SK-MEL-5 (cell line): ENCODE measurements around the gene CXXC5. TPM values are rescaled to one million over a fixed set of nuclear protein-coding genes. Genes with fewer than 3 reads are reported as not detected.
"Not testable (repeated sequence)": the region's sequence is repeated elsewhere in the genome, so short reads cannot be mapped to it uniquely, and the experiment has no call there.

Experiments used
- DNase-seq: peaks from one replicate; pipeline ENCODE4 v3.0.0-alpha.2; 2016; ENCODE audit warnings: low read depth, low spot score
- in situ Hi-C: cut with HindIII; loops from 2 replicates; pipeline ENCODE4 v1.10.0; 2016; ENCODE audit warnings: low sequenced_read_pairs, high pct_unique_total_duplicates, low pct_unique_long_range_greater_than_20kb
- total RNA-seq: library from RNA; depleted of rRNA; stranded (reverse); fragments of >200 nt; shearing (Covaris generic); gene quantifications from 2 replicates; pipeline ENCODE4 v1.2.3, GENCODE V29; 2014

CXXC5 gene
- total RNA-seq, 1 experiment from 2014 or later: 16.6 TPM

DNA sequence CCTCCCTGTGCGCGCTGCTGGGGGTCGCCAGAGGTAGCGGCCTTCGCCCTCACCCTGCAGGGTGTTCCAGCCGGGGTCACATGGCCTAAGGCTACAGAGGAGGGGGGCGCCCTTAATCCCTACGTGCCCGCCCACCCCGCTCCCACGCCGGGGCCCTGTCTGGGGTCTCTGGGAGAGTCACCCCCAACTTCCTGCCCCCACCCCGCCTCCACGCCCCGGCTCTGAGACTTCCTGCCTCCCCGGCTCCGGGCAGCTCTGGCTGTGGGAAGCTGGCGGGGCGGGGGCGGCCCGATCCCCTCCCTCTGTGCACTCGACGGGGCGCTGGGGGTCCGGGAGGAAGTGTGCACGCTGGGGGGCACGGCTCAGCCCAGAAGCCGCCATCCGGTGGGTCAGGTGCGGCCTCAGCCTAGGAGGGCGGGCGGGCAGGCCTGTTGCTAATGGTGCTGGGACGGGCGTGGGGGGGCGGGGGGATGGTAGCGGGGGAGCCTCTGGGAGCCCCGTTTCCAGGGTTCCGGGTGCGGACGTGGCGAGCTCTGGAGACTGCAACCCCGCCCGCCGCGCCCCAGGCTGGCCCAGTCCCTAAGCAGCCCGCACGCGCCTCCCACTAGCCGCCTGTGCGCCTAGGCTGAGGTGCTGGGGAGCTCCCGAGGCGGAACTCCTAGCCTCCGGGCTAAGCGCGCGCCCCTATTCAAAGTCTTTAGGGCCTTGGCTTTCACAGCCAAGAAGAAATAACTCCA lies 61.6 kb downstream of the CXXC5 start:
- in situ Hi-C loops: no loop called here
- no peak for DNase-seq

DNA sequence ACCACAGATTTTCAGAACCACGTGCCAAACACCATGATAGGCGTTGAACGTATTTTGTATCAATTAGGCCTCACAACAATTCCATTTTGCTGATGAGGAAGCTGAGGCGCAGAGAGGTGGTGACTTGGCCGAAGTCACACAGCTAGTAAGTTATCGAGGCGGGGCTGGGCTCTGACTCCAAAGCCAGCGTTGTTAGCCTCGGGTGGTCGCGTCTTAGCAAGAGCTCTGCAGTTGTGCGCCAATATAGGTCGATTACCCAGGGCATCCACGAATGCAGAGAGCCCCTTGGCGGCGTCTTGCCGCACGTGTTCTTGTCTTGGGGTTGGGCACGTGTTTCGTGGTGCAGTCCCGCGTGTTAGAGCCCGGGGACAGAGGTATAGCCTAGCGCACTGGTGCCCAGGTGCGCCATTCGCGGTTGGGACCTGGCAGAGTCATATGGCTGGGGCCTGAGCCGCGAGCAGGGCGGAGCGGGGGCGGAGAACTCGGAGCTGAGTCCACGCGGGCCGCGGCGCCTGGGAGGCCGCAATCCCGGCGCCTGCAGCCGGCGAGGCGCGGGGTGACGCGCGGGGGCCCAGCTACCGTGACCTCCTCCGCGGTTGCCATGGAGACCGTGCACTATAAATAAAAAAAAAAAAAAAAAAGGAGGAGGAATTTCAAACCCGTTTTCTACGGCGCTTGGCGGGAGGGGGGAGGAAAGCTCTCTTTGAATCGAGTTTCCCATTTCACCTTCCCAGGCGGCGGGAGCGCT lies 62.3 kb downstream of the CXXC5 start:
- in situ Hi-C loops: no loop called here
- DNase-seq: no peak

DNA sequence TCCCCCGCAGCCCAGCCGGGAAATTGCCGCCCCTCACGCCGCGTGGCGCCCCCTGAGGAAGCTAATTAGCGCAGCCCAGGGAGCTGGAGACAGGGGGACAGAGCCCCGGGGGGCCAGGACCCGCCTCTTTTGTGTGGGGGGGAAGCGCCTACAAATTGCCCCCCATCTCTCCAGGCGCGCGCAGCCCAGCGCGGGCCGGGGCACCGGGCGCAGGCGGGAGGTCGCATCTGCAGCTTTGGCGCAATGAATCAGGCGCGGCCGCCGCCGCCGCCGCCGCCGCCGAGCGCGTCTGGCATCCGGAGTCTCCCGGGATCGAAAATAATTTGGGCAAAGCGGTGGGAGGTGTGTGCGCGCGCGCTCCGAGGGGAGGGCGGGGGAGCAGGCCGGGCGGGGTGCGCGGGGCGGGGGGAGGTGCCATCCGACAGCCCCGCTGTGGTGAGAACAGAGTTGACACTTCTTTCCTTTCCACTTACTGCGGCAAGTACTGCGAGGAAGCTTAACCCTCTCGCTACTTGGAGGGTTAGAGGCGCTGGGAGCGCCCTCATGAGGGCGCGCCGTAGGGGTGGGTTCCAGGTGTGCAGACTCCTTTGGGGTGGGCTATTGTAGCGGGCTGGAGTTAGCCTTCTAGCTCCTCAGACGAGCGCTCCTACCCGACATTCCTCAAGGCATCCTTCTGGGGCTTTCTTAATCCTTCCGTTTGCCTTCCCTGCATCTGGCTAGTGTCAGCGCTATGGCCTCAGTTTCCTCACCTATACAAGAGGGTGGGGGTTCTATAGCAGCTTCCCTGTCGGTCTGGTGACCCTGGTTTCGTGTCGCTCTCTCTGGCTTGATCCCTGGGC lies 63.1 kb downstream of the CXXC5 start:
- peak; percentile 34 for DNase-seq
- in situ Hi-C loops: no loop called here

DNA sequence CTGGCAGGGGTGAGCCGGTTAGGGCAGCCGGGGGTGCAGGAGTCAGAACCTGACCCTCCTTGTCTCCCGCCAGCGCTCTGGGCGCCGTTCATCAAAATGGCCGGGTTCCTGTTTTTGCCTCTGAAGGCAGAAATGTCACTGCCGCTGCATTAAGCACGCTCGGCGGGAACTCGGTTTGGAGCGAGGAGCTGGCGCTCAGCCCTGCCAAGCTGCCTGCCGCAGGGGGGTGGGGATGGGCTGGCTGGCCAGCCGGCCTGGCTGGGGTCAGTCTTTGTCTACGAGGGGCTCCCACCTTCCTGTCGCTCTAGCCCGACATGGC lies 63.7 kb downstream of the CXXC5 start:
- DNase-seq: no peak
- in situ Hi-C loops: no loop called here

DNA sequence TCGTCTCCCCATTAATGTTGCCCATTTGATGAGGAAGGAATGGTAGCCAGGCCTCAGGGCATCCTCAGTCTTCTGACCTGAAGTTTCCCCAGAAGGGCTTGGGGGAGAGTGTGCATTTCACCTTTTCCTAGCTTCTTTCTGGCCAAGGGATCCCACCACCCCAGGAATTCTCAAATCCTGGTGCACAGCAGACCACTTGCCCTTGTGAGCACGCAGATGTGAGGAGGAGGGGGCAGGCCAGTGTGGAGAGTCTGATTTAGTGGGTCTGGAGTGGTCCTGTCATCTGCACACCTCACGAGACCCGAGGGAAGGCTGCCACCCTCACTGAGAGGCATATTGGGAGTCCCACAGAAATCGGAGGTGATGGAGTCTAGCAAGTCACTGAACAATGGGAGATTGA lies 64.3 kb downstream of the CXXC5 start:
- no peak for DNase-seq
- in situ Hi-C loops: no loop called here

DNA sequence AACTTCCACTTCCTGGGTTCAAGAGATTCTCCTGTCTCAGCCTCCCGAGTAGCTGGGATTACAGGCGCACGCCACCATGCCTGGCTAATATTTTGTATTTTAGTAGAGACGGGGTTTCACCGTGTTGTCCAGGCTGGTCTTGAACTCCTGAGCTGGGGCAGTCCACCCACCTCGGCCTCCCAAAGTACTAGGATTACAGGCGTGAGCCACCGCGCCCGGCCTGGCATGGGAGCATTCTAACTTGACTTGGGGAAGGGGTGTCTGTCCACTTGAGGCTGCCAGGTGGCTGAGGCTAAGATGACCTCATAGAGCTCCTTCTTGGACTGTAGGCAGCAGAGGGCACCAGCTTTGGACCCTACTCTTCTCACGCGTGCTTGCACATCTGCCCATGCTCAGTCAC lies 65.7 kb downstream of the CXXC5 start:
- DNase-seq, in situ Hi-C loops: not testable (repeated sequence)

DNA sequence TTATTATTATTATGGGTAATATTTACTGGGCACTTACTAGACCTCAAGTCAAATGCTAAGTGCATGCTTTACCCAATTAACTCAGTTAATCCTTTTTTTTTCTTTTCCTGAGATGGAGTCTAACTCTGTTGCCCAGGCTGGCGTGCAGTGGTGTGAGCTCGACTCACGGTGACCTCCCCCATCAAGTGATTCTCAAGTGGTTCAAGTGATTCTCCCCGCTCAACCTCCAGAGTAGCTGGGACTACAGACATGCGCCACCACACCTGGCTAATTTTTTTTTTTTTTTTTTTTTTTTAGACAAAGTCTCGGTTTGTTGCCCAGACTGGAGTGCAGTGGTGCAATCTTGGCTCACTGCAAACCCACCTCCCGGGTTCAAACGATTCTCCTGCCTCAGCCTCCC lies 69.1 kb downstream of the CXXC5 start:
- no peak for DNase-seq
- in situ Hi-C loops: no loop called here

DNA sequence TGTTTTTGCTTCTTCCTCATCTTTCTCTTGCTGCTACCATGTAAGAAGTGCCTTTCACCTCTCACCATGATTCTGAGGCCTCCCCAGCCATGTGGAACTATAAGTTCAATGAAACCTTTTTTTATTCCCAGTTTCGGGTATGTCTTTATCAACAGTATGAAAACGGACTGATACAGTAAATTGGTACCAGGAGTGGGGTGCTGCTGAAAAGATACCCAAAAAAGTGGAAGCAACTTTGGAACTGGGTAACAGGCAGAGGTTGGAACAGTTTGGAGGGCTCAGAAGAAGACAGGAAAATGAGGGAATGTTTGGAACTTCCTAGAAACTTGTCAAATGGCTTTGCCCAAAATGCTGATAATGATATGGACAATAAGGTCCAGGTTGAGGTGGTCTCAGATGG lies 70.3 kb downstream of the CXXC5 start:
- in situ Hi-C loops, DNase-seq: not testable (repeated sequence)

DNA sequence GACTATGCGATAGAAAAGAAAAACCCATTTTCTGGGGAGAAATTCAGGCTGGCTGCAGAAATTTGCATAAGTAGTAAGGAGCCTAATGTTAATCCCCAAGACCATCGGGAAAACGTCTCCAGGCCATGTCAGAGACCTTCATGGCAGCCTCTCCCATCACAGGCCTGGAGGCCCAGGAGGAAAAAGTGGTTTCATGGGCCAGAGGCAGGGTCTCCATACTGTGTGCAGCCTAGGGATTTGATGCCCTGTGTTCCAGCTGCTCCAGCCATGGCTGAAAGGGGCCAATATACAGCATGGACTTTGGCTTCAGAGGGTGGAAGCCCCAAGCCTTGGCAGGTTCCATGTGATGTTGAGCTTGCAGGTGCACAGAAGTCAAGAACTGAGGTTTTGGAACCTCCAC lies 71.8 kb downstream of the CXXC5 start:
- in situ Hi-C loops, DNase-seq: not testable (repeated sequence)

DNA sequence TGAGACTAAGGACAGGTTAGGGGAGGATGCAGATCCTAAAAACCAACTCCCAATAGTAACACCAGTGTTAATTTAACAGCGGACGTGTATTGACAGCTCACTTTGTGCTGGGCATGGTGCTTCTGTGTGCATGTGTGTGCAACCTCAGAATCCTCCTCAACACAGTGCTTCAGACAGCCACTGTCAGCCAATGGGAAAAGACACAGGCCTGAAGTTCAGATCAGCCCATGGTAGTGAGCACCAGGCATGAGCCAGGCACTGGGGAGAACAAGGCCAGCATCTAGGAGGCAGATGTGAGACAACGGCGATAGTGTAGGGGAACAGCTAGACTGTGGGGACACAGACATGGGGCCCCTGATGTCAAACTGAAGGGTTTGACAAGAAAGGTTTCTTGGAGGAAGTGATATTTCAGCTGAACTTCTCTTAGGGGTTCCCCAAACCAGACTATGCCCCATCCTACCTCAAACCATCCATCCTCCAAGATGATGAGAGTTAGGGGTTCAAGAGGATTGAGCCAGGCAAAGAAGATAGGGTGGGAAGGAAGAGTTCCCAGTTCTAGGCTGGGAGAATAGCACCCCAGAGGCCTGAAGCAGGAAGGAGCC lies 75.9 kb downstream of the CXXC5 start:
- in situ Hi-C loops: no loop called here
- DNase-seq: no peak

DNA sequence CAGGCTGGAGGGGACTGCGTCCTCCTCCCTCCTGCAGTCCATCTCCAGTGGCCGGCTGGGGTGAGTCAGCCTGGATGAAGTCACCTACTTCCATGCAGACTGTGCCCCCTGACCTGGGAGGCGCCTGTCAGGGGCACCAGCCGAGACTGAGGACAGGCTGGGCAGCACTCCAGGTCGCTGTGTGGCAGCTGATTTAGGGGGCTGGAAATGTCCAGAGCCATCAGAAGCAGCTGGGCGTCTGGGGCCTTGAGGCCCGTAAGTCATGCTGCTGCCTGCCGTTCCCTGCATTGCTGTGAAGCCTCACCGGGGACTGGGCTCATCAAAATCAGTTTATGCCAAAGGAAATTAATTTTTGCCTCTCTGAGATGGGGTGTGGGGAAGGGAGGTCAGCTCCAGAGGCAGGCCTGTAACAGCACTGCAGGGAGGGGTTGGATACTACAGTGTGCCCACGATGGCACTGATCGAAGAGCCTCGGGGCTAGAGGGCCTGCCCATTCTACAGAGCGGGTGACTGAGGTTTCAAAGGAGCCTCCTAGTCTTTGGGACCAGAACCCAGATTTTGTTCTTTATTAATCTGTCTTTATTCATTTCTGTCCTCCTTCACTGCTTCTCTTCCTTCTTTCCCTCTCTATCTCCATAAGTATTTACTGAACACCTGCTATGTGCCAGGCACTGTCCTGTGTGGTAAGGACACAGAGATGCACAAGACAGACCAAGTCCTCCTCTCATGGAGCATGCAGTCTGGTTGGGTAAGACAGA lies 77.1 kb downstream of the CXXC5 start:
- in situ Hi-C loops: no loop called here
- DNase-seq: no peak

DNA sequence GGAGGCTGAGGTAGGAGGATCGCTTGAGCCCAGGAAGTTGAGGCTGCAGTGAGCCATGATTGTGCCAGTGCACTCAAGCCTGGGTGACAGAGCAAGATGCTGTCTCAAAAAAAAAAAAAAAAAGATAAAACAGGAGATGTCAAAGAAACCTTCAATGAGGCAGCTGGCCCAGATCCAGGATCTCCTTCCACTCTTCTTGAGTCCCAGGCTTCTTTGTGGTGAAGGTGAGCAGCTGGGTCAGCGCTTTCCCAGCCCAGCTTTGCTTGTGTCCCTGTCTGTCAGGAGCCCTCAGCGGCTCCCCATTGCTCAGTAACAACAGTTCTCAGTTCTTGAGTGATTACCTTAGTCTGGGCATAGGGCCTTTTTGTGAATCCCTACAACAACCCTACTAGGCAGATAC lies 78.1 kb downstream of the CXXC5 start:
- in situ Hi-C loops: no loop called here
- no peak for DNase-seq

DNA sequence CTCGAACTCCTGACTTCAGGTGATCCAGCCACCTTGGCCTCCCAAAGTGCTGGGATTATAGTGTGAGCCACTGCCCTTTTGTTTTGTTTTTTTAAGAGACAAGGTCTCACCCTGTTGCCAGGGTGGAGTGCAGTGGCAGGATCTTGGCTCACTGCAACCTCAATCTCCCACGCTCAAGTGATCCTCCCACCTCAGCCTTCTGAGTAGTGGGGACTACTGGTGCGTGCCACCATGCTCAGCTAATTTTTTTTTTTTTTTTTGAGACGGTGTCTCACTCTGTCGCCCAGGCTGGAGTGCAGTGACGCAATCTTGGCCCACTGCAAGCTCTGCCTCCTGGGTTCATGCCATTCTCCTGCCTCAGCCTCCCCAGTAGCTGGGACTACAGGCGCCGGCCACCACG lies 79.5 kb downstream of the CXXC5 start:
- DNase-seq, in situ Hi-C loops: not testable (repeated sequence)

DNA sequence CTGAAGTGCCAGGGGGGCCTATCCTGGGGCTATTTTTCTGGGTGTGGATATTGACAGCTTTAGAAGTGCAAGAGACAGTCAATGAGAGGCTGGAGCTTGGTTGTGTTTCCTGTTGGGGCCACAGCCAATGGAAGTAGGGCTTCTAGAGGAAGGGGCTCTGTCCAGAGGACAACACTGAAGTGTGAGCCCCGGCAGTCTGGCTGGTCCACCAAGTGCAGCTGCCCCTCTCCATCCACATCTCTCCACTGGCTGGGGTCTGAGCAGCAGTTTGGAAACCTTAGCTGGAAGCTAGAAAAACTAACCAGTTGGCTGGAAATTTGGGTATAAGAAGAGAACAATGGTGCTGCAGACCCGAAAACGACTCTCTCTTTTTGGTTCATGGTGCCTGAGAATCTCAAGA lies 83.1 kb downstream of the CXXC5 start:
- in situ Hi-C loops: no loop called here

DNA sequence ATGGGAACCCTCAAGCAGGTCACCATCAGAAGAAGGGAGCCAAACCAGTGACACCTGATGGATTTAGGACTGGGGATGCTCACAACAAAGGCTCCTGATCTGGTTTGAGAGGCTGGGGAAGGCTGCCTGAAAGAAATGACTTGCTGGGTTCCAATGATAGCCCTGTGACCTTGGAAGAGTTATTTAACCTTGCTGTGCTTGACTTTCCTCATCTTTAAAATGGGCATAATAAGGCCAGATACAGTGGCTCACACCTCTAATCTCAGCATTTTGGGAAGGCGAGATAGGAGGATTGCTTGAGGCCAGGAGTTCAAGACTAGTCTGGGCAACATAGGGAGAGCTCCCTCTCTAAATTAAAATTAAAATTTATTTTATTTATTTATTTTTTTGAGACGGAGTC lies 83.9 kb downstream of the CXXC5 start:
- DNase-seq: no peak
- in situ Hi-C loops: no loop called here

More for the DNA sequence above, 83.1 kb downstream of the CXXC5 start:
- DNase-seq: no peak

DNA sequence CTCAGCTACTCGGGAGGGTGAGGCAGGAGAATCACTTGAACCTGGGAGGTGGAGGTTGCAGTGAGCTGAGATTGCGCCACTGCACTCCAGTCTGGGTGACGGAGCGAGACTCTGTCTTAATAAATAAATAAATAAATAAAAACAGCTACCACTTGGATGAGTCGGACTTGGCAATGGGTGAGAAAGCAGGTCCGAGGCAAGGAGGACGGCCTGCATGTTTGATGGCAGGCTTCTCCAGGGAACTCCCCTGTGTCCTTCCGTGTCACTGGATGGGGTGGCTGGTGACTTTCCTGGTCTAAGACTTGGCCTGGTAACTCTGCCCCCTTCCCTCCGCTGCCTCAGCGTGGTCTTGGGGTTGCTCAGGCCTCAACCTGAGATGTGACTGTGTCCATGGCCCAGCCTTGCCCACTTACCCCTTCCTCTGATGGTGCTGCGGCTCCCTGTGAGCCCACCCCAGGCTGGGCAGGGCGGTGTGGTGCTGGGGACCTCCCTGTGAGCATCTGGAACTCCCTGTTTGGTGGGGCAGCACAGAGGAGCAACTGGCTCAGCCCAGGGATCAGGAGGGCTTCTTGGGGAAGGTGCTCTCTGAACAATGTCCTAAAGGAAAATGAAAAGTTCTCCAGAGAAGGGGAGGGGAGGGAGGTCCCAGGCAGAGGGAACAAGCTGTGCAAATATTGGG lies 85.0 kb downstream of the CXXC5 start:
- in situ Hi-C loops: no loop called here
- no peak for DNase-seq
